Epidermal melanocyte (primary cell): ENCODE results near the gene GJB4.
"Not testable (repeated sequence)": the region's sequence is repeated elsewhere in the genome, so short reads cannot be mapped to it uniquely, and the experiment has no call there.

Experiments used
- DNase-seq: peaks from one replicate; pipeline ENCODE4 v3.0.0; 2011; ENCODE audit warnings: low spot score; ENCODE audit not compliant: insufficient read length

The GJB4 gene

DNA sequence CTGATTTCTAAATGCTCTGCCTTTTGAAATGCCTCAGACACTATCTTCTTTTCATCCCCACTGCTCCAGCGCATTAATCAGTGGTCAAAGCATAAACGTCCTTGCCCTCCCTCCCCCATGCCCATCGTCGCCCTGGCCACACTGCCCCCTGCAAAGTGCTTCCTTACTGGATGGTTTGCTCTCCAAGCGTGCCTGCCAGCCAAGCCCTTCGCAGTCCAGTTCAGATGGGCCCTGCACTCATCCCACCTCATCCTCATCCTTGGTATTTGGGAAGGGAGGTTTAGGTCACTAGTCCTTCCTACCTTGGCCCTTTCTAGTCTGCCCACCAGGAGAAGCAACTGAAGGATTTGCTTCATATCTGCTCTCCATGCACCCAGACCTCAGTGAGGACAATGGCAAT is 36.4 kb downstream of the GJB4 start:
- no peak for DNase-seq

GRCh38 chr1:34796990-34797389 is 37.5 kb downstream of the GJB4 start:
- no peak for DNase-seq

GRCh38 chr1:34800214-34800613 is 40.7 kb downstream of the GJB4 start:
- no peak for DNase-seq

DNA sequence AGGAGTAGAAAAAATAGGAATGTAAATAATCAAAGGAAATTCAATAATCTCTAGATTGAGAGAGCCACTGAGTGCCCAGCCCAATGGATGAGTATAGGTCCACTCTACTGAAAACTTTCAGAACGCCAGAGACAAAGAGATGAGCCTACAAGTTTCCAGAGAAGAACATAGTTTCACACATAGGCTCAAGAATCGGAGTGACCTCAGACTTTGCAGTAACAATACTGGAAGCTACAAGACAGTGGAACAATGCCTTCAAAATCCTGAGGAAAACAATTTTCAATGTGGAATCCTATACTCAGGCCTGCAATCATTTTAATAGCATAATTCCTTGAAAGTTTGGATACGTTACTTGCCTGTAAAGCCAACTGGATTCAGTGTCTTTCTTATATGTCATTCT is 44.2 kb downstream of the GJB4 start:
- DNase-seq = no peak

GRCh38 chr1:34806396-34806795 is 46.9 kb downstream of the GJB4 start:
- no peak for DNase-seq

DNA sequence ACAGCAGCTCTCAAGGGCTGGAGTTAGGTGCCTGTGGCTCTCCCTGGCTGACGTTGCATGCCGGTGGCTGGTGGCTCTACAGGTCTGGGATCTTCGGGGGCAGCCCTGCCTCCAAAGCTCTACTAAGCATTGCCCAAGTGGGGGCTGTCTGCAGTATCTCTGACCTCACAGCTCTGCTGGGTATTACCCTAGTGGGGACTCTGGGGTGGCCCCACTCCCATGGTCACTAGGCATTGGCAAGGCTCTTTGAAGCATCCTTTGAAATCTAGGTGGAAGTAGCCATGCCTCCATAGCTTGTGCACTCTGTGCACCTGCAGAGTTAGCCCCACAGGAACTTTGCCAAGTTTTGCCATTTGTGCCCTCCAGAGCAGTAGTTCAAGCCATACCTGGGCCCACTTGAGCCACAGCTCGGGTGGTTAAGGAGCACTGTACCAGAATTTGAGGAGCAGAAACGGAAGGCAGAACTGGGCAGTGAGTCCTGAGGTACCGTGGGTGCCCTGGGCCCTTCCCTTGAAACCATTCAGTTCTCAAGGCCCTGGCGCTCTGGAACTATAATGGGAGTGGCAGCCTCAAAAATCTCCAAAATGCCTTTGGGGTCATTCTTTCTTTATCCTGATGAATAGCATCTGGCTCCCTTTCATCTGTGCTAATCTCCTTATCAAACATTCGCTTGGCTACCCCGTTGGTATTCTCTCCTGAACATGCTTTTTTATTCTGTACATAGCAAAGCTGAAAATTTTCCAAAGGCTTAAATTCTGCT is 48.7 kb downstream of the GJB4 start:
- no peak for DNase-seq

GRCh38 chr1:34810781-34811180 is 51.2 kb downstream of the GJB4 start:
- DNase-seq = not testable (repeated sequence)
